PC-9 (cell line): ENCODE data around the gene KCNE4. TPM values are rescaled to one million over a fixed set of nuclear protein-coding genes. Genes with fewer than 3 reads are reported as not detected.

Experiments used
- BruUV-seq: library from RNA; stranded (reverse); fragments of 400-500 nt; replicated peaks from 2 replicates; lab custom pipeline; 2021; lab: Mats Ljungman, UMichigan
- CTCF ChIA-PET: fragments of 300-600 bp; sonication (Branson Sonifier 250); formaldehyde crosslinking; loops from one replicate; lab custom pipeline; 2022; ENCODE audit warnings: antibody characterized with exemption; lab: Charles Lee
- POLR2A ChIA-PET: fragments of 300-600 bp; sonication (Branson Sonifier 250); formaldehyde crosslinking; loops from one replicate; lab custom pipeline; 2022; ENCODE audit warnings: antibody characterized with exemption; ENCODE audit not compliant: unreplicated experiment; lab: Charles Lee
- DNase-seq, 2 experiments: peaks; one replicate each; pipeline versions ENCODE4 v3.0.0 to v3.0.0-alpha.2; 2015 to 2022; ENCODE audit warnings: mixed read lengths in 1 of 2
- H2AFZ ChIP-seq: fragments of 200-600 bp; sonication (generic); 2 replicates; pipeline ENCODE4 v1.8.1; 2017; ENCODE audit warnings: antibody characterized with exemption
- H3F3A ChIP-seq: fragments of 200-600 bp; sonication (generic); 2 replicates; pipeline ENCODE4 v1.8.1; 2017; ENCODE audit warnings: antibody characterized with exemption, mild to moderate bottlenecking, low read depth; ENCODE audit not compliant: insufficient read depth
- H3K27ac ChIP-seq: fragments of 200-600 bp; sonication (generic); 2 replicates; pipeline ENCODE4 v1.6.1; 2016; ENCODE audit warnings: mixed run types
- H3K27me3 ChIP-seq: fragments of 200-600 bp; sonication (generic); 2 replicates; pipeline ENCODE4 v1.6.1; 2016; ENCODE audit warnings: low read depth, mixed run types; ENCODE audit not compliant: insufficient read depth
- H3K36me3 ChIP-seq: fragments of 200-600 bp; sonication (generic); 2 replicates; pipeline ENCODE4 v1.6.1; 2016; ENCODE audit warnings: low read depth, mixed run types
- H3K4me1 ChIP-seq: fragments of 200-600 bp; sonication (generic); replicated peaks from 2 replicates; pipeline ENCODE4 v1.6.1; 2016; ENCODE audit warnings: mixed run types; ENCODE audit not compliant: insufficient read depth
- H3K4me2 ChIP-seq: fragments of 200-600 bp; sonication (generic); 2 replicates; pipeline ENCODE4 v1.6.1; 2017; ENCODE audit warnings: mixed run types
- H3K4me3 ChIP-seq: fragments of 200-600 bp; sonication (generic); 2 replicates; pipeline ENCODE4 v1.6.1; 2016; ENCODE audit warnings: mixed run types
- H3K79me2 ChIP-seq: fragments of 200-600 bp; sonication (generic); 2 replicates; pipeline ENCODE4 v1.6.1; 2017; ENCODE audit warnings: low read depth, mixed run types
- H3K9me2 ChIP-seq: fragments of 200-600 bp; sonication (generic); 2 replicates; pipeline ENCODE4 v1.8.1; 2017; ENCODE audit warnings: mild to moderate bottlenecking; ENCODE audit not compliant: insufficient read depth
- H3K9me3 ChIP-seq: fragments of 200-600 bp; sonication (generic); 2 replicates; pipeline ENCODE4 v1.8.1; 2016; ENCODE audit warnings: low read depth; ENCODE audit not compliant: insufficient read depth
- H4K20me1 ChIP-seq: fragments of 200-600 bp; sonication (generic); 2 replicates; pipeline ENCODE4 v1.8.1; 2017; ENCODE audit not compliant: insufficient read depth
- CTCF ChIP-seq: fragments of 200-600 bp; sonication (generic); conservative IDR thresholded peaks from 2 replicates; pipeline ENCODE4 v1.6.1; 2017; ENCODE audit warnings: mixed run types, antibody characterized with exemption, mild to moderate bottlenecking, moderate library complexity
- EZH2 ChIP-seq: fragments of 200-600 bp; sonication (generic); IDR thresholded peaks from 2 replicates; pipeline ENCODE4 v1.8.0; 2017; ENCODE audit warnings: antibody characterized with exemption, low read depth
- intact Hi-C: fragments of 100-400 bp; cut with micrococcal nuclease; formaldehyde crosslinking; loops from one replicate; pipeline ENCODE4 v1.10.0; 2022; ENCODE audit not compliant: unreplicated experiment
- total RNA-seq: library from RNA; stranded (reverse); gene quantifications from 2 replicates; pipeline ENCODE4 v1.2.3, GENCODE V29; 2021

The KCNE4 gene
- total RNA-seq, 1 experiment from 2014 or later: 0.11 TPM

- Histone ChIP-seq H3F3A (peaks cover 10% of the 10 kb centered on the region; the same call in 1 of the 2 replicates), H3K9me3 (no peaks in the 10 kb centered on the region), H2AFZ (0 out of 2 replicates have a peak overlapping the region, but pooled peaks have one; percentile 4), H3K4me3 (no peak overlapping the region), H3K4me1 (peaks cover 12% of the 10 kb centered on the region), H4K20me1 (no peaks in the 10 kb centered on the region), H3K27me3 (no peaks in the 10 kb centered on the region), H3K79me2 (no peaks in the 10 kb centered on the region), H3K9me2 (no peaks in the 10 kb centered on the region), H3K36me3 (no peaks in the 10 kb centered on the region), H3K4me2 (peak overlapping the region; percentile 4), H3K27ac (peak overlapping the region; percentile 44; the same call in 1 of the 2 replicates)
- POLR2A ChIA-PET: interaction anchor here (0.5 kb wide), 1 partner anchor 172 kb away, joined by 4 read pairs; no protein-coding TSS in a partner anchor
- CTCF ChIA-PET: interaction anchor here (0.6 kb wide), 1 partner anchor 139 kb away, joined by 3 read pairs; no protein-coding TSS in a partner anchor
- no peak for TF ChIP-seq CTCF
- no peak for TF ChIP-seq EZH2
- DNase-seq: peak; percentile 28 to 80
- intact Hi-C loops: no loop called here
- no TSS peak for BruUV-seq
These were observed 7.1 kb downstream of the KCNE4 start for GRCh38 chr2:223058952-223059716.

GRCh38 chr2:223060201-223060825, 8.3 kb downstream of the KCNE4 start:
- no TSS peak for BruUV-seq
- H3K9me2 ChIP-seq: no peaks in the 10 kb centered on the region

More at GRCh38 chr2:223060201-223060825, 8.3 kb downstream of the KCNE4 start:
- Histone ChIP-seq H3F3A (peaks cover 10% of the 10 kb centered on the region; the same call in 1 of the 2 replicates), H3K9me3 (no peaks in the 10 kb centered on the region), H3K79me2 (no peaks in the 10 kb centered on the region), H3K4me2 (no peak overlapping the region), H2AFZ (no peak overlapping the region), H3K27ac (no peak overlapping the region), H4K20me1 (no peaks in the 10 kb centered on the region), H3K4me3 (no peak overlapping the region), H3K4me1 (peaks cover 12% of the 10 kb centered on the region), H3K27me3 (no peaks in the 10 kb centered on the region), H3K36me3 (no peaks in the 10 kb centered on the region)
- no peak for TF ChIP-seq CTCF
- TF ChIP-seq EZH2: no peak
- CTCF ChIA-PET: no interaction called here
- POLR2A ChIA-PET: no interaction called here
- DNase-seq: no peak
- intact Hi-C loops: no loop called here
